ENCODE data around the gene ZNF691.
"Not testable (repeated sequence)": the region's sequence is repeated elsewhere in the genome, so short reads cannot be mapped to it uniquely, and the experiment has no call there.

Gene ZNF691

GRCh38 chr1:42860339-42861013 is 14.1 kb downstream of the ZNF691 start:
- no peak for DNase-seq

GRCh38 chr1:42861014-42861399 is 14.6 kb downstream of the ZNF691 start:
- no peak for DNase-seq

GRCh38 chr1:42866549-42866948 is 20.1 kb downstream of the ZNF691 start:
- DNase-seq = no peak

- not testable (repeated sequence) for DNase-seq
Measured at GRCh38 chr1:42868466-42868865, 22.1 kb downstream of the ZNF691 start.

GRCh38 chr1:42869254-42869653 is 22.8 kb downstream of the ZNF691 start:
- DNase-seq = not testable (repeated sequence)

GRCh38 chr1:42869751-42870150 is 23.3 kb downstream of the ZNF691 start:
- not testable (repeated sequence) for DNase-seq

GRCh38 chr1:42873108-42873507 is 26.7 kb downstream of the ZNF691 start:
- not testable (repeated sequence) for DNase-seq

GRCh38 chr1:42873670-42874069 is 27.3 kb downstream of the ZNF691 start:
- no peak for DNase-seq

GRCh38 chr1:42876009-42876408 is 29.6 kb downstream of the ZNF691 start:
- no peak for DNase-seq

- no peak for DNase-seq
Measured at GRCh38 chr1:42877380-42877779, 31.0 kb downstream of the ZNF691 start.

GRCh38 chr1:42880384-42880783 is 34.0 kb downstream of the ZNF691 start:
- DNase-seq = no peak

- DNase-seq = no peak
Measured at GRCh38 chr1:42886046-42886739, 39.8 kb downstream of the ZNF691 start.

GRCh38 chr1:42886800-42887199 is 40.4 kb downstream of the ZNF691 start:
- DNase-seq = no peak

GRCh38 chr1:42887366-42887765 is 41.0 kb downstream of the ZNF691 start:
- no peak for DNase-seq

GRCh38 chr1:42888013-42888633 is 41.7 kb downstream of the ZNF691 start:
- DNase-seq = no peak

GRCh38 chr1:42889264-42889663 is 42.9 kb downstream of the ZNF691 start:
- DNase-seq = no peak

- no peak for DNase-seq
Measured at GRCh38 chr1:42891465-42892138, 45.2 kb downstream of the ZNF691 start.

- not testable (repeated sequence) for DNase-seq
Measured at GRCh38 chr1:42899960-42900359, 53.5 kb downstream of the ZNF691 start.

All from CD4-positive, alpha-beta T cell treated with Interferon gamma for 1 hour (primary cell).